Raji (cell line): ENCODE data around the gene PGBD1.

Experiments
- POLR2A ChIP-seq: IDR thresholded peaks from 2 replicates; pipeline ENCODE4 v1.6.1; 2011; ENCODE audit warnings: low read depth, low read length, control low read depth; ENCODE audit not compliant: insufficient read depth

PGBD1 gene

GRCh38 chr6:28340310-28341095, 59.1 kb downstream of the PGBD1 start:
- TF ChIP-seq POLR2A, result no peak

GRCh38 chr6:28343898-28344677, 62.7 kb downstream of the PGBD1 start:
- TF ChIP-seq POLR2A, result no peak

- TF ChIP-seq POLR2A, result no peak
These were observed 63.8 kb downstream of the PGBD1 start for GRCh38 chr6:28345201-28345600.

- TF ChIP-seq POLR2A, result no peak
These were observed 65.7 kb downstream of the PGBD1 start for GRCh38 chr6:28347119-28347518.

- TF ChIP-seq POLR2A, result no peak
These were observed 68.0 kb downstream of the PGBD1 start for GRCh38 chr6:28349344-28349891.

- TF ChIP-seq POLR2A, result peak; percentile 76
These were observed 68.7 kb downstream of the PGBD1 start, which contains the start of gene ZKSCAN3 for GRCh38 chr6:28349892-28350737. Gene ZKSCAN3 (plus strand): TSS chr6:28349947. CDS start chr6:28359587, 9,640 bp downstream.

GRCh38 chr6:28351087-28351486, 69.7 kb downstream of the PGBD1 start:
- no peak for TF ChIP-seq POLR2A

- no peak for TF ChIP-seq POLR2A
These were observed 70.1 kb downstream of the PGBD1 start for GRCh38 chr6:28351493-28351925.
